ENCODE results near the gene TBL1X.
A peak's percentile ranks its signal among the peaks of the same experiment; 100 is the strongest.
"Not testable (repeated sequence)": the region's sequence is repeated elsewhere in the genome, so short reads cannot be mapped to it uniquely, and the experiment has no call there.

TBL1X gene

GRCh38 chrX:9501362-9501761 lies 36.5 kb downstream of the TBL1X start:
- DNase-seq, result no peak

- DNase-seq, result no peak
Measured at GRCh38 chrX:9503261-9503660, 38.4 kb downstream of the TBL1X start.

GRCh38 chrX:9510366-9510765 lies 45.5 kb downstream of the TBL1X start:
- DNase-seq, result no peak

- DNase-seq, result no peak
Measured at GRCh38 chrX:9510980-9511379, 46.1 kb downstream of the TBL1X start.

- DNase-seq, result no peak
Measured at GRCh38 chrX:9515489-9515888, 50.6 kb downstream of the TBL1X start.

- DNase-seq, result no peak
Measured at GRCh38 chrX:9515973-9516538, 51.2 kb downstream of the TBL1X start.

- no peak for DNase-seq
Measured at GRCh38 chrX:9516635-9517034, 51.8 kb downstream of the TBL1X start.

- DNase-seq, result no peak
Measured at GRCh38 chrX:9518051-9518450, 53.2 kb downstream of the TBL1X start.

- DNase-seq, result no peak
Measured at GRCh38 chrX:9518889-9519288, 54.0 kb downstream of the TBL1X start.

GRCh38 chrX:9519546-9520216 lies 54.8 kb downstream of the TBL1X start:
- no peak for DNase-seq

- DNase-seq, result no peak
Measured at GRCh38 chrX:9520217-9520590, 55.3 kb downstream of the TBL1X start.

GRCh38 chrX:9522378-9523155 lies 57.7 kb downstream of the TBL1X start:
- no peak for DNase-seq

GRCh38 chrX:9525511-9526248 lies 60.8 kb downstream of the TBL1X start:
- DNase-seq, result no peak

GRCh38 chrX:9526965-9527364 lies 62.1 kb downstream of the TBL1X start:
- no peak for DNase-seq

- DNase-seq, result no peak
Measured at GRCh38 chrX:9528498-9528897, 63.6 kb downstream of the TBL1X start.

GRCh38 chrX:9529223-9529622 lies 64.4 kb downstream of the TBL1X start:
- no peak for DNase-seq

- DNase-seq, result peak; percentile 33
Measured at GRCh38 chrX:9530848-9531274, 66.0 kb downstream of the TBL1X start.

GRCh38 chrX:9532349-9532748 lies 67.5 kb downstream of the TBL1X start:
- DNase-seq, result no peak

GRCh38 chrX:9533611-9534010 lies 68.8 kb downstream of the TBL1X start:
- DNase-seq, result no peak

GRCh38 chrX:9534686-9535085 lies 69.8 kb downstream of the TBL1X start:
- no peak for DNase-seq

GRCh38 chrX:9535101-9535500 lies 70.2 kb downstream of the TBL1X start:
- no peak for DNase-seq

GRCh38 chrX:9536156-9536555 lies 71.3 kb downstream of the TBL1X start:
- DNase-seq, result not testable (repeated sequence)

GRCh38 chrX:9537781-9538180 lies 72.9 kb downstream of the TBL1X start:
- no peak for DNase-seq
